Measurements from ENCODE around the gene PLEKHA7. TPM values are rescaled to one million over a fixed set of nuclear protein-coding genes. Genes with fewer than 3 reads are reported as not detected.

Gene PLEKHA7
- total and polyA plus RNA-seq, 2 experiments from 2014 or later: 0.43 TPM; not detected in 1

DNA sequence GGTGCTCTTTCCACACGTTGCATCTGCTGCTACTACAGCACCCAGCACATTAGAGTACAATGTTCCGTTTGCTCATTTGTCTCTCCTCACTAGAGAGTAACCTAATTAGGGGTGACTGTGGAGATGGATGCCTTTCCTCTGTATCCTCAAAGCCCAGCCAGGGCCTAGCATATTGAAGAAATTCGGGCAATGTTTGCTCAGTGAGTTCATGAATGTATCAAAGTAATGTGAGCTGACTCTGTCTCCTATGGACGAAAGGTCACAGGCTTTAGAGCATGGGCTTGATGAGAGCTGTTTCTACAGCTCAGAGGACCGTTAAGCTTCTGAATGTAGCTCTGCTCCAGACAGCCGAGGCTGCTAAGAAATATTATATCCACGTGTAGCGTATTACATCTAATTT is 208.3 kb downstream of the PLEKHA7 start:
- Histone ChIP-seq H3K36me3 (ENCODE audit: low read depth) (no peaks in the 10 kb centered on the region), H2AFZ (no peak overlapping the region), H3F3A (ENCODE audit: insufficient read depth) (no peaks in the 10 kb centered on the region), H3K9ac (no peak overlapping the region), H3K4me1 (ENCODE audit: insufficient read depth) (no peaks in the 10 kb centered on the region), H3K4me3 (no peak overlapping the region), H3K79me2 (ENCODE audit: insufficient read depth) (no peaks in the 10 kb centered on the region), H3K27me3 (replicated peaks; ENCODE audit: insufficient read depth) (0 out of 2 replicates have a peak, but pooled peaks cover 4% of the 10 kb centered on the region), H4K20me1 (ENCODE audit: insufficient read depth) (no peaks in the 10 kb centered on the region), H3K9me3 (ENCODE audit: low read depth) (no peaks in the 10 kb centered on the region), H3K4me2 (ENCODE audit: unreplicated experiment) (no peak overlapping the region), H3K9me2 (ENCODE audit: insufficient read depth) (no peaks in the 10 kb centered on the region), H3K27ac (no peak overlapping the region)
- WGBS, 2 experiments (ENCODE audit: low coverage in 1 of 2, low lambda C conversion rate in 2 of 2, missing lambda C conversion rate in 2 of 2): 57 to 63% methylated on average over 8 of the region's 8 CpGs
- DNase-seq: peak; percentile 29
- in situ Hi-C loops (cut with MboI): no loop called here
- TF ChIP-seq EZH2phosphoT487 (IDR thresholded peaks at IDR 0.05; ENCODE audit: insufficient read depth, low read depth) (no peak), EZH2 (IDR thresholded peaks at IDR 0.05; ENCODE audit: insufficient read depth, poor library complexity, severe bottlenecking) (no peak)

DNA sequence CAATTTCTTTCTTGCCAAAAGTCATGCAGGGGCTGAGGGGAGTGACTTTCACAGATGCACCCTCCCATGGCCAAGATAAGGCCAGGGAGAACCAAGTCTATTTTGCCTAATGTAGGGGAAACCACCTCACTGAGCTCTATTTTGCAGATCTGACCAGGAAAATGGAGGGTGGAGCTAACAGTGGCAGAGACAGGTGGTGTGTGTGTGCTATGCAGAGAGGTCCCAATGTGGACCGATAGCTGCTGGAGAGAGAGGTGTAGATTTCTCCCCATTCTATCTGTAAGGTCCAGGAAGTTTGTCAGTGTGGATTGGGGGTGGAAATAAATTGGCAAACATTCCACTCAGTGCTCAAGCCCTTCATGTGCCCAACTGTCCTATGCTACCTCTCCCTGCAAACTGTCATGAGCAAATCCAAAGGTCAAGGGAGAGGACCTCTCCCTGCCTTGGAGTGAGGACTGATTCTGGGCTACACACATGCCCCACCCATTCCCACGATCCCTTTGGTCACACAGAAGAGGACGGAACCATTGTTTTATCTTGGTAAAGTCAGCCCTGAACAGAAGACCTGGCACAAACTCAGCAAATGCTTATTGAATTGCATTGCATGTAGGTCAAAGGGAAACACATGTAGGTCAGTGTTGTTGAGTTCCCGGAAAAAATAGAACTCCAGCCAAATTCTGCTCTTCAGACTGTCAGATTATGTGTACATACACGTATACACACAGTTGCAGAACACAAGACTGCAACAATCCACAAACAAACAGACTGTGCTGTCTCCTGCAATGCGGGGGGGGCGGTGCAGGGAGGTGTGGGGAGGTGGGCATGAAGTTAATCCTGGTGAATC is 209.9 kb downstream of the PLEKHA7 start:
- TF ChIP-seq EZH2phosphoT487 (IDR thresholded peaks at IDR 0.05; ENCODE audit: insufficient read depth, low read depth) (no peak), EZH2 (IDR thresholded peaks at IDR 0.05; ENCODE audit: insufficient read depth, poor library complexity, severe bottlenecking) (no peak)
- DNase-seq: no peak
- H2AFZ ChIP-seq: no peak overlapping the region
- no peaks in the 10 kb centered on the region for H3K9me3 ChIP-seq (ENCODE audit: low read depth)
- H3F3A ChIP-seq (ENCODE audit: insufficient read depth): no peaks in the 10 kb centered on the region
- 0 out of 2 replicates have a peak, but pooled peaks cover 4% of the 10 kb centered on the region for H3K27me3 ChIP-seq (replicated peaks; ENCODE audit: insufficient read depth)
- no peaks in the 10 kb centered on the region for H4K20me1 ChIP-seq (ENCODE audit: insufficient read depth)
- no peak overlapping the region for H3K4me3 ChIP-seq
- H3K9ac ChIP-seq: no peak overlapping the region
- WGBS, 2 experiments (ENCODE audit: low coverage in 1 of 2, low lambda C conversion rate in 2 of 2, missing lambda C conversion rate in 2 of 2): 50 to 51% methylated on average over 7 of the region's 7 CpGs
- H3K27ac ChIP-seq: no peak overlapping the region
- H3K79me2 ChIP-seq (ENCODE audit: insufficient read depth): no peaks in the 10 kb centered on the region
- in situ Hi-C loops (cut with MboI): no loop called here
- H3K9me2 ChIP-seq (ENCODE audit: insufficient read depth): no peaks in the 10 kb centered on the region
- H3K4me2 ChIP-seq (ENCODE audit: unreplicated experiment): no peak overlapping the region
- H3K4me1 ChIP-seq (ENCODE audit: insufficient read depth): no peaks in the 10 kb centered on the region
- H3K36me3 ChIP-seq (ENCODE audit: low read depth): no peaks in the 10 kb centered on the region

DNA sequence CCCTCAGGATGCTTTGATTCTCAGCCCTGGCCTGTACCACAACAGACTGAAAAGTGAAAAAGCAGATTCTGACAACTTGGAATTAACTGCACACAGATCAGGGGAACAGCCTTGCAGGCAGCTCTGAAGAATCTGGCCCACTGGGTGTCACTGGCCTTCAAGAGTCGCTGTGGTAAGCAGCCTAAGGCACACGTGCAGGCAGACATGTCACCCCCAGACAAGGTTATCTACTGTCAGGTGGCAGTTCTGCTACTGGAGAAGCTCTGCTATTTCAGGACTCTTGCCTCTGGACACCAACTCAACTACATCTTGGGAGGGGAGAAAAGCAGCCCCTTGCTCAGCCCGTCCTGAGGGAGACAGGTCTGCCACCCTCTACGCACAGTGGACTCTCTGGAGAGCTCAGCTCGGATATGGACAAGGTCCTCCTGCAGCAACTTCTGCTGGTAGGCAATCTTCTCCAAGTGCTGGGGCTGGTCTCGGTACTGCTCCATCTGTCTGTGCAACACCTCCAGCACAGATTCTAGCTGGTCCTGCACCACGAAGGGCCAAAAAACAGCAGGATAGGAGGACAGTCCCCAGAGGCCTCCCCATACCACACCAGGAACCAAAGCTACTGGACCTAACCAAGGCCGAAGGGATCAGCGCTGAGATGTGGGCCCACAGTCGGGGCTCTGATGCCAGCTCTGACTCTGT is 212.8 kb downstream of the PLEKHA7 start:
- no peaks in the 10 kb centered on the region for H3K36me3 ChIP-seq (ENCODE audit: low read depth)
- no peaks in the 10 kb centered on the region for H3K9me3 ChIP-seq (ENCODE audit: low read depth)
- no peaks in the 10 kb centered on the region for H3F3A ChIP-seq (ENCODE audit: insufficient read depth)
- H3K9ac ChIP-seq: no peak overlapping the region
- no peak overlapping the region for H3K4me3 ChIP-seq
- in situ Hi-C loops (cut with MboI): no loop called here
- H3K79me2 ChIP-seq (ENCODE audit: insufficient read depth): no peaks in the 10 kb centered on the region
- no peak overlapping the region for H3K27ac ChIP-seq
- no peak overlapping the region for H3K4me2 ChIP-seq (ENCODE audit: unreplicated experiment)
- 0 out of 2 replicates have a peak, but pooled peaks cover 4% of the 10 kb centered on the region for H3K27me3 ChIP-seq (replicated peaks; ENCODE audit: insufficient read depth)
- TF ChIP-seq EZH2phosphoT487 (IDR thresholded peaks at IDR 0.05; ENCODE audit: insufficient read depth, low read depth): no peak
- TF ChIP-seq EZH2 (IDR thresholded peaks at IDR 0.05; ENCODE audit: insufficient read depth, poor library complexity, severe bottlenecking): no peak
- WGBS, 2 experiments (ENCODE audit: low coverage in 1 of 2, low lambda C conversion rate in 2 of 2, missing lambda C conversion rate in 2 of 2): 71 to 74% methylated on average over 10 of the region's 10 CpGs
- H2AFZ ChIP-seq: no peak overlapping the region
- H3K4me1 ChIP-seq (ENCODE audit: insufficient read depth): no peaks in the 10 kb centered on the region
- H3K9me2 ChIP-seq (ENCODE audit: insufficient read depth): no peaks in the 10 kb centered on the region
- no peak for DNase-seq
- no peaks in the 10 kb centered on the region for H4K20me1 ChIP-seq (ENCODE audit: insufficient read depth)

DNA sequence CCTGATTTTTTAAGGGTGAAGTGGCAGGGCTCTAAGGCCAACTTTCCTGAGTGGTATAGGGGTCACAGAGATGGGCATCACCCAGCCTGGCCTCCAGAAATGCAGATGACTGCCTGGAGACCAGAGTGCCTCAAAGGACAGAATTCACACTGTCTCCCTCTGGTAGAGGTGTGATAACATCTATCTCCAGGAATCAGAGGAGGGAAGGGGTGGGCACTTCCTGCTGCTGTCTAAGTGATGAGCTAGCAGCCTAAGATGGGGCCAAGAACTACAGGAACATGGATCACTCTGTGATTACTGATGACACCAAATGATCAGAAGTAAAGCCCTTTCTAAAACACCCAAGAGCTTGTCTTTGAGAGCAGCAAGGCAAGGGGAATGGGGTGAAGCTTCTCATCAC is 213.8 kb downstream of the PLEKHA7 start:
- Histone ChIP-seq H3K27me3 (replicated peaks; ENCODE audit: insufficient read depth) (no peaks in the 10 kb centered on the region), H3K79me2 (ENCODE audit: insufficient read depth) (no peaks in the 10 kb centered on the region), H2AFZ (no peak overlapping the region), H3K9ac (no peak overlapping the region), H3K36me3 (ENCODE audit: low read depth) (no peaks in the 10 kb centered on the region), H3K4me1 (ENCODE audit: insufficient read depth) (no peaks in the 10 kb centered on the region), H3K9me2 (ENCODE audit: insufficient read depth) (no peaks in the 10 kb centered on the region), H4K20me1 (ENCODE audit: insufficient read depth) (no peaks in the 10 kb centered on the region), H3K27ac (no peak overlapping the region), H3K4me3 (no peak overlapping the region), H3K9me3 (ENCODE audit: low read depth) (no peaks in the 10 kb centered on the region), H3F3A (ENCODE audit: insufficient read depth) (no peaks in the 10 kb centered on the region), H3K4me2 (ENCODE audit: unreplicated experiment) (no peak overlapping the region)
- no peak for DNase-seq
- no peak for TF ChIP-seq EZH2 (IDR thresholded peaks at IDR 0.05; ENCODE audit: insufficient read depth, poor library complexity, severe bottlenecking)
- TF ChIP-seq EZH2phosphoT487 (IDR thresholded peaks at IDR 0.05; ENCODE audit: insufficient read depth, low read depth): no peak
- in situ Hi-C loops (cut with MboI): no loop called here
